GDM1 (cell line): ENCODE measurements around the gene HMMR.
"Not testable (repeated sequence)": the region's sequence is repeated elsewhere in the genome, so short reads cannot be mapped to it uniquely, and the experiment has no call there.

Experiments
- DNase-seq: peaks from one replicate; lab custom pipeline; 2025; lab: John Stamatoyannopoulos, UW

HMMR gene

GRCh38 chr5:163508753-163509152, 48.3 kb downstream of the HMMR start:
- no peak for DNase-seq

- DNase-seq: no peak
Measured at GRCh38 chr5:163509291-163509951, 49.0 kb downstream of the HMMR start.

GRCh38 chr5:163512526-163512925, 52.1 kb downstream of the HMMR start:
- DNase-seq: no peak

- DNase-seq: no peak
Measured at GRCh38 chr5:163525096-163525495, 64.7 kb downstream of the HMMR start.

GRCh38 chr5:163529698-163530097, 69.3 kb downstream of the HMMR start:
- DNase-seq: no peak

GRCh38 chr5:163531272-163531671, 70.8 kb downstream of the HMMR start:
- no peak for DNase-seq

- no peak for DNase-seq
Measured at GRCh38 chr5:163532171-163533084, 72.0 kb downstream of the HMMR start.

GRCh38 chr5:163533223-163533622, 72.8 kb downstream of the HMMR start:
- DNase-seq: no peak

GRCh38 chr5:163534492-163535094, 74.2 kb downstream of the HMMR start:
- DNase-seq: no peak

- DNase-seq: no peak
Measured at GRCh38 chr5:163535290-163535689, 74.9 kb downstream of the HMMR start.

GRCh38 chr5:163536442-163536841, 76.0 kb downstream of the HMMR start:
- not testable (repeated sequence) for DNase-seq

- DNase-seq: no peak
Measured at GRCh38 chr5:163540696-163541095, 80.3 kb downstream of the HMMR start.
